IPS-18a (cell line): ENCODE data around the gene GNB1L.

Source experiments
- H3K27ac ChIP-seq: one replicate; pipeline ENCODE4 v1.5.1; 2013; ENCODE audit warnings: low read length
- H3K27me3 ChIP-seq: one replicate; pipeline ENCODE4 v1.6.1; 2013; ENCODE audit warnings: mild to moderate bottlenecking, low read length; ENCODE audit not compliant: control insufficient read depth, insufficient read depth
- H3K36me3 ChIP-seq: one replicate; pipeline ENCODE4 v1.6.1; 2013; ENCODE audit warnings: low read depth, low read length; ENCODE audit not compliant: control insufficient read depth
- H3K4me1 ChIP-seq: one replicate; pipeline ENCODE4 v1.6.1; 2013; ENCODE audit warnings: low read depth, low read length; ENCODE audit not compliant: control insufficient read depth
- H3K4me3 ChIP-seq: one replicate; pipeline ENCODE4 v1.5.1; 2013; ENCODE audit warnings: low read length
- H3K9ac ChIP-seq: one replicate; pipeline ENCODE4 v1.6.1; 2013; ENCODE audit warnings: mild to moderate bottlenecking, low read length, moderate library complexity
- H3K9me3 ChIP-seq: one replicate; pipeline ENCODE4 v1.6.1; 2013; ENCODE audit warnings: low read depth, low read length; ENCODE audit not compliant: control insufficient read depth

GNB1L gene

GRCh38 chr22:19776433-19777031, 78.1 kb downstream of the GNB1L start:
- no peaks in the 10 kb centered on the region for H3K4me1 ChIP-seq
- H3K27me3 ChIP-seq = peaks cover 16% of the 10 kb centered on the region
- no peak overlapping the region for H3K9ac ChIP-seq
- H3K36me3 ChIP-seq = no peaks in the 10 kb centered on the region
- no peak overlapping the region for H3K4me3 ChIP-seq
- H3K27ac ChIP-seq = no peak overlapping the region
- no peaks in the 10 kb centered on the region for H3K9me3 ChIP-seq

GRCh38 chr22:19775496-19776325, 79.0 kb downstream of the GNB1L start:
- no peak overlapping the region for H3K9ac ChIP-seq
- H3K27me3 ChIP-seq = peaks cover 21% of the 10 kb centered on the region
- H3K9me3 ChIP-seq = no peaks in the 10 kb centered on the region
- H3K36me3 ChIP-seq = no peaks in the 10 kb centered on the region
- no peak overlapping the region for H3K27ac ChIP-seq
- no peak overlapping the region for H3K4me3 ChIP-seq
- no peaks in the 10 kb centered on the region for H3K4me1 ChIP-seq

- H3K4me3 ChIP-seq = no peak overlapping the region
- no peaks in the 10 kb centered on the region for H3K9me3 ChIP-seq
- H3K27me3 ChIP-seq = peaks cover 32% of the 10 kb centered on the region
- H3K4me1 ChIP-seq = no peaks in the 10 kb centered on the region
- H3K36me3 ChIP-seq = no peaks in the 10 kb centered on the region
- H3K9ac ChIP-seq = no peak overlapping the region
- H3K27ac ChIP-seq = no peak overlapping the region
Measured at GRCh38 chr22:19774628-19775027, 80.0 kb downstream of the GNB1L start.

- no peaks in the 10 kb centered on the region for H3K9me3 ChIP-seq
- no peaks in the 10 kb centered on the region for H3K4me1 ChIP-seq
- no peak overlapping the region for H3K4me3 ChIP-seq
- peaks cover 43% of the 10 kb centered on the region for H3K27me3 ChIP-seq
- H3K36me3 ChIP-seq = no peaks in the 10 kb centered on the region
- H3K9ac ChIP-seq = no peak overlapping the region
- H3K27ac ChIP-seq = no peak overlapping the region
Measured at GRCh38 chr22:19773470-19774040, 81.1 kb downstream of the GNB1L start.

- Histone ChIP-seq H3K27me3 (peaks cover 50% of the 10 kb centered on the region), H3K27ac (no peak overlapping the region), H3K4me3 (no peak overlapping the region), H3K4me1 (peaks cover 3% of the 10 kb centered on the region), H3K9me3 (no peaks in the 10 kb centered on the region), H3K36me3 (no peaks in the 10 kb centered on the region), H3K9ac (no peak overlapping the region)
Measured at GRCh38 chr22:19772673-19773469, 81.8 kb downstream of the GNB1L start.

- H3K36me3 ChIP-seq = no peaks in the 10 kb centered on the region
- no peak overlapping the region for H3K9ac ChIP-seq
- H3K27me3 ChIP-seq = peaks cover 55% of the 10 kb centered on the region
- peaks cover 7% of the 10 kb centered on the region for H3K4me1 ChIP-seq
- H3K4me3 ChIP-seq = no peak overlapping the region
- no peak overlapping the region for H3K27ac ChIP-seq
- H3K9me3 ChIP-seq = no peaks in the 10 kb centered on the region
Measured at GRCh38 chr22:19772422-19772672, 82.3 kb downstream of the GNB1L start.

GRCh38 chr22:19770349-19771220, 84.1 kb downstream of the GNB1L start:
- peaks cover 7% of the 10 kb centered on the region for H3K4me1 ChIP-seq
- no peak overlapping the region for H3K4me3 ChIP-seq
- no peak overlapping the region for H3K27ac ChIP-seq
- peaks cover 73% of the 10 kb centered on the region for H3K27me3 ChIP-seq
- H3K9me3 ChIP-seq = no peaks in the 10 kb centered on the region
- H3K9ac ChIP-seq = no peak overlapping the region
- H3K36me3 ChIP-seq = no peaks in the 10 kb centered on the region

- Histone ChIP-seq H3K4me1 (peaks cover 18% of the 10 kb centered on the region), H3K4me3 (no peak overlapping the region), H3K36me3 (no peaks in the 10 kb centered on the region), H3K27me3 (peaks cover 85% of the 10 kb centered on the region), H3K27ac (no peak overlapping the region), H3K9ac (no peak overlapping the region), H3K9me3 (no peaks in the 10 kb centered on the region)
Measured at GRCh38 chr22:19769393-19769715, 85.3 kb downstream of the GNB1L start.

GRCh38 chr22:19767427-19768341, 87.0 kb downstream of the GNB1L start:
- H3K27me3 ChIP-seq = peaks cover 96% of the 10 kb centered on the region
- H3K9ac ChIP-seq = no peak overlapping the region
- H3K4me3 ChIP-seq = no peak overlapping the region
- H3K36me3 ChIP-seq = no peaks in the 10 kb centered on the region
- H3K9me3 ChIP-seq = no peaks in the 10 kb centered on the region
- H3K27ac ChIP-seq = no peak overlapping the region
- H3K4me1 ChIP-seq = peaks cover 21% of the 10 kb centered on the region

- no peak overlapping the region for H3K4me3 ChIP-seq
- H3K9ac ChIP-seq = no peak overlapping the region
- no peaks in the 10 kb centered on the region for H3K36me3 ChIP-seq
- peaks cover 25% of the 10 kb centered on the region for H3K4me1 ChIP-seq
- no peak overlapping the region for H3K27ac ChIP-seq
- H3K9me3 ChIP-seq = no peaks in the 10 kb centered on the region
- peaks cover 96% of the 10 kb centered on the region for H3K27me3 ChIP-seq
Measured at GRCh38 chr22:19766511-19767426, 87.9 kb downstream of the GNB1L start.
